Bronchial epithelial cell (primary cell): ENCODE data around the gene TH. TPM values are rescaled to one million over a fixed set of nuclear protein-coding genes. Genes with fewer than 3 reads are reported as not detected.

Experiments
- DNase-seq: peaks from one replicate; pipeline ENCODE4 v3.0.0-alpha.2; 2010; ENCODE audit warnings: low read depth
- FAIRE-seq: peaks from 2 replicates; lab custom pipeline; 2011; peaks lifted over from hg19 to GRCh38; lab: Jason Lieb, UNC
- H3K27me3 ChIP-seq: 2 replicates; pipeline ENCODE4 v1.5.1; 2011; ENCODE audit warnings: low read length; ENCODE audit not compliant: control insufficient read depth, insufficient read depth
- H3K36me3 ChIP-seq: 2 replicates; pipeline ENCODE4 v1.5.1; 2011; ENCODE audit warnings: low read length; ENCODE audit not compliant: control insufficient read depth, insufficient read depth
- H3K4me3 ChIP-seq: 2 replicates; pipeline ENCODE4 v1.5.1; 2011; ENCODE audit warnings: mild to moderate bottlenecking, low read depth, low read length, control low read depth
- total RNA-seq: library from RNA; depleted of rRNA; stranded (reverse); fragments of >200 nt; gene quantifications from 2 replicates; pipeline ENCODE4 v1.2.1, GENCODE V29; 2014
- TF ChIP-seq, protein P1 (sequence below): IDR thresholded peaks from 2 replicates; pipeline ENCODE4 v1.5.1; 2011; ENCODE audit warnings: mild to moderate bottlenecking, moderate library complexity, low read length, control low read depth, inconsistent platforms; ENCODE audit not compliant: insufficient read depth, severe bottlenecking

TH gene
- total RNA-seq, 1 donor from 2014 or later: under 0.01 TPM

DNA sequence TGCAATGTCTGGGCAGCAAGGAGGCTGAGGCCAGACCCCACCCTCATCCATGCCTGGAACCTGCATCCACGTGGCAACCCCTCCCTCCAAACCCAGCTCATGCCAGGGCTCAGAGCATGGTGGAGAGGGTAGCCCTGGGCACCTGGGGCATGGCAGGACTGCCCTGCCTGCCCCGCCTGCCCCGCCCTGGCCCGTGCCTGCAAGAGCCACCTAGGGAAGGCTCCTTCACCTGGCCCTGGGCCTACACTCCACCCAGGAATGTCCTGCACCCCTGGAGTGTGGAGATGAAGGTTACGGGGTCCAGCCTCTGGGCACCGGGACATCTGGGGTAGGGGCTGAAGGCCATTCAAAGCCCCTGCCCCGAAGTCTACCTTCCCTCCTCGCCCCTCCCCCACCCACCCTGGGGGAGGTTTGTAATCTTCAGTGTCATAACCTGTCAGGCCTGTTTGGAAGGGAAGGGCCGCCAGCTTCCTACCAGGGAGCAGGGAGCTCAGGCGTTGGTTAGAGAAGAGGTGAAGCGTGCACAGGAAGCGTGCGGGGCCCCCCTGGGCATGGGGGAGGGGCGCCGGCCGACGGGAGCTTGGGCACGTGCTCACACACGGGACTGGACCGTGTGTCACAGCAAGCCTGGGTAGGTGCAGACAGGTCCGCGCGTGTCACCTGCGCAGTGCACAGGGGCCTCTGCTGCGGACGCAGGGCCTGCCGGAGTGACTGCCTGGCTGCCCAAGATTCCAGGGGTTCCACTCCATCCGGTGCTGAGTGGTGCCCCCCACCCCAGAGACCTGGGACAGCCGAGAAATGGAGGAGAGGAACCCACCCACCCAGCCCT is 30.7 kb upstream of the TH start:
- Histone ChIP-seq H3K36me3 (no peaks in the 10 kb centered on the region), H3K27me3 (peaks cover under 1% of the 10 kb centered on the region), H3K4me3 (no peak overlapping the region)
- FAIRE-seq (peak; percentile 32), DNase-seq (peak; percentile 73)
- TF ChIP-seq, protein P1, sequence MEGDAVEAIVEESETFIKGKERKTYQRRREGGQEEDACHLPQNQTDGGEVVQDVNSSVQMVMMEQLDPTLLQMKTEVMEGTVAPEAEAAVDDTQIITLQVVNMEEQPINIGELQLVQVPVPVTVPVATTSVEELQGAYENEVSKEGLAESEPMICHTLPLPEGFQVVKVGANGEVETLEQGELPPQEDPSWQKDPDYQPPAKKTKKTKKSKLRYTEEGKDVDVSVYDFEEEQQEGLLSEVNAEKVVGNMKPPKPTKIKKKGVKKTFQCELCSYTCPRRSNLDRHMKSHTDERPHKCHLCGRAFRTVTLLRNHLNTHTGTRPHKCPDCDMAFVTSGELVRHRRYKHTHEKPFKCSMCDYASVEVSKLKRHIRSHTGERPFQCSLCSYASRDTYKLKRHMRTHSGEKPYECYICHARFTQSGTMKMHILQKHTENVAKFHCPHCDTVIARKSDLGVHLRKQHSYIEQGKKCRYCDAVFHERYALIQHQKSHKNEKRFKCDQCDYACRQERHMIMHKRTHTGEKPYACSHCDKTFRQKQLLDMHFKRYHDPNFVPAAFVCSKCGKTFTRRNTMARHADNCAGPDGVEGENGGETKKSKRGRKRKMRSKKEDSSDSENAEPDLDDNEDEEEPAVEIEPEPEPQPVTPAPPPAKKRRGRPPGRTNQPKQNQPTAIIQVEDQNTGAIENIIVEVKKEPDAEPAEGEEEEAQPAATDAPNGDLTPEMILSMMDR: no peak

DNA sequence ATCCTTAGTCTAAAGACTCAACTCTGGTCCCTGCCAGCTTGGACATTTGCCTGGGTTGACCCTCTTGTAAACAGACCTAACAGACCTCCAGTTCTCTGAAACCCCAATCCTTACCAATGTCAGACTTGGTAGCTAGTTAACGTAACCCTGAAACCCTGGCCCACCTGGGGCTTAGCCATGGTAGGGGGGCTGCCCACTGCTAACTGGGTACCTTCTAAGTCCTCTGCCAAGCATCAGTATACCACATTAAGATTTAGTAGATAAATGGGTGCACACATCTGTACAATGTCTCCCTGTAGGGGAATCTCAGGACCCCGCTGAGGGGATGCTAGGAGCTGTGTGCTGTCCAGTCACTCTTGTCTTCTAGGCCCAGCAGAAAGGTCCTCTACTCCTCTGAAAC is 29.9 kb upstream of the TH start:
- DNase-seq (no peak), FAIRE-seq (no peak)
- Histone ChIP-seq H3K36me3 (no peaks in the 10 kb centered on the region), H3K4me3 (no peak overlapping the region), H3K27me3 (no peaks in the 10 kb centered on the region)
- TF ChIP-seq, protein P1: no peak

DNA sequence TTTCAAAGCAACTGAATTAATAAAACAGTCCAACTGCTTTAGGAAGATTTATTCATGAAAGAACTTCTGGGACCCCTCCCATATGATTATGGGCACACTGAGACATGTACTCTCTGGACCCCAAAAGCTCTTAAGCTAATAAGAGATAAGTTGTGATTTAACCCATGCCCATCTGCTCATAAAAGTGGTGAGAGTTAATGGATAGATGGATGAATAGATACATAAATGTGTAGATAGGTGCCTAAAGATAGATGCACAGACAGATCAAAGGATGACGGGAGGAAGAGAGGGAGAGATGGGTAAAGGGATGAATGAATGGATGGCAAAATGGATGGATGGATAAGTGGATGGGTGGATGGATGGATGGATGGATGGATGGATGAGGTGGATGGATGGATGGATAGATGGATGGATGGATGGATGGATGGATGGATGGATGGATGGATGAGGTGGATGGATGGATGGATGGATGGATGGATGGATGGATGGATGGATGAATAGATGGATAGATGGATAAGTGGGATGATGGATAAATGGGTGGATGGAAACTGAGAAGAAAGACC is 29.4 kb upstream of the TH start:
- no peak overlapping the region for H3K4me3 ChIP-seq
- TF ChIP-seq, protein P1: no peak
- no peak for FAIRE-seq
- no peak for DNase-seq
- H3K36me3 ChIP-seq: no peaks in the 10 kb centered on the region
- H3K27me3 ChIP-seq: peaks cover 1% of the 10 kb centered on the region

DNA sequence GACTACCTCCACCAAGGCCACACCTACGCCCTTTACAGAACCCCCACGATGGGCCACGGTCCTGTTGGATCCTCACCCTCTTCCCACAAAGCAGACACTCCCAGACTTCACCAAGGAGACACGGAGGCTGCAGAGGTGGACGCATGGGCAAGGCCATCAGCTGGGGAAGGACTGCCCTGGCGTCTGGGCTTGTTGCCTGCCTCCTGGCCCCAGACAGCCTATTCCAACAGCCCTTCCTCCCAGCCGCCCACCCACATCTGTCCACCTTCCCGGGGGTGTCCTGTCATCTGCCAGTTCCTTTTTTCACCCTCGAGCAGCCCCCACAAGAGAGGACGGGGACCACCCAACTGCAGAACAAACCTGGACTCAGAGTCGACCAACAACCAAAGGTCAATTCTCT is 28.9 kb upstream of the TH start:
- peaks cover 2% of the 10 kb centered on the region for H3K27me3 ChIP-seq
- FAIRE-seq (peak; percentile 36), DNase-seq (no peak)
- no peak overlapping the region for H3K4me3 ChIP-seq
- TF ChIP-seq, protein P1: no peak
- H3K36me3 ChIP-seq: no peaks in the 10 kb centered on the region

DNA sequence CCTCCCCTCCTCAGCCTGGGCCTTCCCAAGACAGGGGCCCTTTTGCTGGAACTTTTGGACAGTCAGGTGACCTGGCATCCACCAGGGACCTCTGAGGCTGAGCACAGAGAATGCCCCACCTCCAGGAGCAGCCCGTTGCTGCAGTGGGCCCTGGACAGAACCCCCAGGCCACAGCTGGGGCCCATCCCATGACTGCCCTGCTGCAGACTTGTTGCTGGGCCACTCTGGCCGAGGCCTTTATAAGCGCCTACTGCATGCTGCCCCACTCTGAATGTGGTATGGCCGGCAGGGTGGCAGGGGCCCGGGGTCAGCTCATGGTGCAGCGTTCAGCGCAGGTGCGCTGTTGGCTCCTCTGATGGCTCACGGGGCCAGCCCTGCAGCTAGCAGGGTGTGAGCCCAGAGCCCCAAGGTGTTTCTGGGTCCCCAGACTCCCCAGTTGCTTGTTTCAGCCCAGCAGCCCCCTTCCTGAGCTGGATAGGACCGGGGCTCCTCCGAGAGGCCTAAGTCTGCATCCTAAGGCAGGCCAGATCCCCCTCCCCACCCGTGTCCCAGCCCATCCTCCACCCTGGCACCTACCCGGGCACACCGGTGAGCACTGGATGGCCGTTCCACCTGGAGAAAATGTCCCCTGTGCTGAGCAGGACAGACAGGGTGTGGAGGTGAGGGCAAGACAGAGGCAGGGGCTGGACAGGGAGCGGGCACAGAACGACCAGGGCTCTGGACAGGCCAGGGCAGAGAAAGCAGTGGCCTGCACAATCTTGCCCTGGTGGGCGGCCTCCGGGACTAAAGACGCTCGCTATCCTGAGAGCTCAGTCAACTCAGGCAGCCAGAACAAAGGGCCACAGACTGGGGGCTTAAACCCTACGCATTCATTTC is 28.1 kb upstream of the TH start:
- H3K4me3 ChIP-seq: no peak overlapping the region
- peaks cover 2% of the 10 kb centered on the region for H3K27me3 ChIP-seq
- TF ChIP-seq, protein P1: no peak
- no peaks in the 10 kb centered on the region for H3K36me3 ChIP-seq
- FAIRE-seq: no peak
- no peak for DNase-seq
